GM19193 (cell line): ENCODE data around the gene SDR42E1.

Experiments
- POLR2A ChIP-seq: IDR thresholded peaks from 4 replicates; pipeline ENCODE4 v1.6.1; 2011; ENCODE audit not compliant: insufficient read depth, insufficient read length; ENCODE audit errors: extremely low read depth

SDR42E1 gene

GRCh38 chr16:82023206-82023605 is 11.9 kb upstream of the SDR42E1 start:
- TF ChIP-seq POLR2A, result no peak

GRCh38 chr16:82020051-82020450 is 8.8 kb upstream of the SDR42E1 start:
- TF ChIP-seq POLR2A, result no peak

- TF ChIP-seq POLR2A, result no peak
Measured at GRCh38 chr16:82019535-82019934, 8.3 kb upstream of the SDR42E1 start.

GRCh38 chr16:82017911-82018568 is 6.8 kb upstream of the SDR42E1 start:
- no peak for TF ChIP-seq POLR2A

- TF ChIP-seq POLR2A, result no peak
Measured at GRCh38 chr16:82016964-82017363, 5.7 kb upstream of the SDR42E1 start.

GRCh38 chr16:82016263-82016662 is 5.0 kb upstream of the SDR42E1 start:
- TF ChIP-seq POLR2A, result no peak

- TF ChIP-seq POLR2A, result no peak
Measured at GRCh38 chr16:82013139-82013538, 1.9 kb upstream of the SDR42E1 start.

GRCh38 chr16:82010649-82011048 is 621 bp downstream of the SDR42E1 start:
- no peak for TF ChIP-seq POLR2A

- no peak for TF ChIP-seq POLR2A
Measured at GRCh38 chr16:82008957-82009592, 2.2 kb downstream of the SDR42E1 start.

- TF ChIP-seq POLR2A, result no peak
Measured at GRCh38 chr16:82007189-82007588, 4.1 kb downstream of the SDR42E1 start.

GRCh38 chr16:82006036-82006435 is 5.2 kb downstream of the SDR42E1 start:
- TF ChIP-seq POLR2A, result no peak

- TF ChIP-seq POLR2A, result no peak
Measured at GRCh38 chr16:82005027-82005830, 6.0 kb downstream of the SDR42E1 start.

- TF ChIP-seq POLR2A, result no peak
Measured at GRCh38 chr16:82004601-82005000, 6.7 kb downstream of the SDR42E1 start.

GRCh38 chr16:82002831-82003230 is 8.4 kb downstream of the SDR42E1 start:
- no peak for TF ChIP-seq POLR2A

- no peak for TF ChIP-seq POLR2A
Measured at GRCh38 chr16:81997738-81998137, 13.5 kb downstream of the SDR42E1 start.
